Mucosa of descending colon (tissue), 3 donors: ENCODE measurements around the gene RPL41. TPM values are rescaled to one million over a fixed set of nuclear protein-coding genes. Genes with fewer than 3 reads are reported as not detected.

ENCODE experiments used
- ATAC-seq: fragments of 200-7000 bp; cut with Tn5 transposase; one replicate; pipeline ENCODE4 v1.9.1; 2020; ENCODE audit warnings: mild to moderate bottlenecking, moderate library complexity
- DNase-seq, 3 donors: peaks; one replicate each; pipeline ENCODE4 v3.0.0-alpha.2; 2020
- H3K36me3 ChIP-seq: fragments of 200-600 bp; one replicate; pipeline ENCODE4 v1.8.0; 2021; ENCODE audit warnings: low read depth, mild to moderate bottlenecking
- H3K4me1 ChIP-seq: fragments of 200-600 bp; one replicate; pipeline ENCODE4 v1.8.0; 2021; ENCODE audit warnings: low read depth, mild to moderate bottlenecking
- H3K4me3 ChIP-seq: fragments of 200-600 bp; one replicate; pipeline ENCODE4 v1.8.0; 2021; ENCODE audit warnings: mild to moderate bottlenecking
- H3K9me3 ChIP-seq: fragments of 200-600 bp; one replicate; pipeline ENCODE4 v1.8.0; 2021; ENCODE audit warnings: mild to moderate bottlenecking
- CTCF ChIP-seq: fragments of 200-600 bp; IDR thresholded peaks from one replicate; pipeline ENCODE4 v1.8.0; 2022; ENCODE audit warnings: antibody characterized with exemption, mild to moderate bottlenecking
- intact Hi-C, 2 donors: fragments of 100-400 bp; cut with DNase I in 1 of 2; cut with micrococcal nuclease in 1 of 2; formaldehyde crosslinking; loops; one replicate each; pipeline versions ENCODE4 v1.11.0 to v1.11.1; 2022; cut with DNase I, micrococcal nuclease
- total RNA-seq, 3 donors: library from RNA; stranded (reverse); fragmentation: NEBNext Ultra II Directional in 2 of 3; extraction: Animal tissue kit (Norgen Biotek cat#: 25700) in 2 of 3; gene quantifications; one replicate each; pipeline versions ENCODE4 v1.2.1 to v1.2.4, GENCODE V29; 2021 to 2023
- donor health status: DM: no; HTN: no; CAD: no; lungs with moderate emphysema.
- donor health status: DM: no; HTN: no; CAD: no.
- donor health status: DM: no; HTN: yes; CAD: no.

The RPL41 gene
- total RNA-seq, 3 donors from 2014 or later = 2,763 to 3,198 (median 3,152) TPM

DNA sequence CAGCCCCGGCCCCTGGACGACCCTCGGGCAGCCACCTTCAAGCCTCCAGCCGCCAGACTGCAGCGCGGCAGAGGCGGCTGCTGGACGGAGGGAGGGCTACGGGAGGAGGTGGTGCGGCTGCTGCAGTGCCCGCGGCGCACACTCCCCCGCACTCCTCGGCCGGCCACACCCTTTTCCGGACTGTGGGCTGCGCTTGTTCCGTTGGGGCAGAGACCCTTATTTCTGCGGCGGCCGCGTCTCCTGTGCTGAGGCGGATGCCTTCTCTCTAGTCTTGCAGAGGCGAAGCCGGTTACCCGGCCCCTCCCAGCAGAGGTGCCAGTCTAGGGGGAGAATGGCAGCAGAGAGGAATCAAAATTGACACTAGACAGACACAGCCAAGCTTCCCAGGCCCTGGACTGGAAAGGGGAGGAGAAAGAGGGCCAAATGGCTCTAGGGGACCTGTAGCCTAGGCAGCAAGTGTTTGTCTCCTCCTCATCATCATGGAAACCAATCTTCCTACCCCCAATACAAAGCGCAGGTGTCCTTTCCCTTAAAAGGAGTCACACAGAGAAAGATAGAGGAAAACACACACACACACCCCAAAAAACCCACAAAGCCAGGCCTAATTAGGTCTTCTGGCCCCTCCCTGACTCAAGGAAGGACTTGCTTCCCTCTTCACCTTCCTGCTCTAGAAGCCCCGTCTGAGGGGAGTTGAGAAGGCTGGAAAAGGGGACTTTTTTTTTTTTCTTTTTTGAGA is 12.9 kb downstream of the RPL41 start:
- H3K4me3 ChIP-seq = peak overlapping the region; percentile 49
- no peak for TF ChIP-seq CTCF
- peaks cover 5% of the 10 kb centered on the region for H3K36me3 ChIP-seq
- intact Hi-C loops = loop anchor here in 1 of 2 donors (10.0 kb wide), 1 partner anchor 55 kb away; the partner anchor contains the start of gene SMARCC2
- ATAC-seq (peak; percentile 48), DNase-seq (peak; percentile 73 to 92 (median 82))
- H3K9me3 ChIP-seq = no peaks in the 10 kb centered on the region
- H3K4me1 ChIP-seq = peaks cover 22% of the 10 kb centered on the region

DNA sequence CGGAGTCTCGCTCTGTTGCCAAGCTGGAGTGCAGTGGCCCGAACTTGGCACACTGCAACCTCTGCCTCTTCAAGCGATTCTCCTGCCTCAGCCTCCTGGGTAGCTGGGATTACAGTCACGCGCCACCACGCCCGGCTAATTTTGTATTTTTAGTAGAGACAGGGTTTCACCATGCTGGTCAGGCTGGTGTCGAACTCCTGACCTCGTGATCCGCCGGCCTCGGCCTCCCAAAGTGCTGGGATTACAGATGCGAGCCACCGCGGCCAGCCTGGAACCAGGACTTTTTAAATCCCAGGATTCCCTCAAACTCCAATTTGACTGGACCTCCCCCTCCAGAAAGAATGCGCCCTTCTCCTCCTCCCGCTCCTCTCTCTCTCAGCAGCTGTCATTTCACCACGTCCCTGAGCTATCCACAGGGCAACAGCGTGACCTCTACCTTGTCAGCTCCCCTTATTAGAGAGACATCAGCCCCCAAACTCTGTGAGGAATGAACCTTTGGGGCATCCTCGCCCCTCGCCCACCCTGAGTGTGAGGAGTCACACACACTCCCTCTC is 13.6 kb downstream of the RPL41 start:
- intact Hi-C loops = loop anchor here in 1 of 2 donors (10.0 kb wide), 1 partner anchor 55 kb away; the partner anchor contains the start of gene SMARCC2
- Histone ChIP-seq H3K4me1 (peaks cover 22% of the 10 kb centered on the region), H3K4me3 (no peak overlapping the region), H3K36me3 (peaks cover 5% of the 10 kb centered on the region), H3K9me3 (no peaks in the 10 kb centered on the region)
- peak in 2 of 3 donors; percentile 43 to 52 for DNase-seq
- no peak for ATAC-seq
- TF ChIP-seq CTCF = no peak

- no peaks in the 10 kb centered on the region for H3K9me3 ChIP-seq
- no peak for DNase-seq
- peaks cover 5% of the 10 kb centered on the region for H3K36me3 ChIP-seq
- ATAC-seq = no peak
- intact Hi-C loops = no loop called here
- no peak overlapping the region for H3K4me3 ChIP-seq
- H3K4me1 ChIP-seq = peaks cover 22% of the 10 kb centered on the region
- no peak for TF ChIP-seq CTCF
Observed at GRCh38 chr12:56130876-56131275, 14.4 kb downstream of the RPL41 start.

DNA sequence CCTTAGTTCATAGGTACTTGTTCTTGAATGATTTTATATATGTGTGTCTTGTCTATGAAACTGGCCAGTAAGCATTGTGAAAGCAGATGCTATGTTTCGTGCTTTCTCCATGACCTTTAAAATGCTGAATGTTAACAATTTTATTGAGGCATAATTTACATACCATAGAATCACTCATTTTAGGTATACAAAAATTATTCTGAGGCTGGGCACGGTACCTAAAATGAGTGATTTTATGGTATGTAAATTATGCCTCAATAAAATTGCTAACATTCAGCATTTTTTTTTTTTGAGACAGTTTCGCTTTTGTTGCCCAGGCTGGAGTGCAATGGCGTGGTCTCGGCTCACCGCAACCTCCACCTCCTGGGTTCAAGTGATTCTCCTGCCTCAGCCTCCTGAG is 18.5 kb downstream of the RPL41 start:
- H3K9me3 ChIP-seq = no peaks in the 10 kb centered on the region
- no peak for TF ChIP-seq CTCF
- H3K36me3 ChIP-seq = peaks cover 4% of the 10 kb centered on the region
- DNase-seq (no peak), ATAC-seq (no peak)
- peaks cover 3% of the 10 kb centered on the region for H3K4me1 ChIP-seq
- H3K4me3 ChIP-seq = no peak overlapping the region
- intact Hi-C loops = no loop called here

- no peak overlapping the region for H3K4me3 ChIP-seq
- TF ChIP-seq CTCF = no peak
- DNase-seq (no peak), ATAC-seq (no peak)
- intact Hi-C loops = no loop called here
- H3K9me3 ChIP-seq = no peaks in the 10 kb centered on the region
- H3K36me3 ChIP-seq = peaks cover 4% of the 10 kb centered on the region
- no peaks in the 10 kb centered on the region for H3K4me1 ChIP-seq
Observed at GRCh38 chr12:56137853-56138571, 21.6 kb downstream of the RPL41 start.
